GM23248 (cell line): ENCODE measurements around the gene ZFAND4.

Source experiments
- EZH2 ChIP-seq: fragments of 200-600 bp; sonication (generic); IDR thresholded peaks from 2 replicates; pipeline ENCODE4 v1.6.1; 2018; ENCODE audit warnings: antibody characterized with exemption, mild to moderate bottlenecking; ENCODE audit not compliant: insufficient read depth, poor library complexity, severe bottlenecking
- EZH2phosphoT487 ChIP-seq: fragments of 200-600 bp; sonication (generic); IDR thresholded peaks from 2 replicates; pipeline ENCODE4 v1.6.1; 2018; ENCODE audit warnings: antibody characterized with exemption, moderate library complexity, mild to moderate bottlenecking, low read depth; ENCODE audit not compliant: insufficient read depth

DNA sequence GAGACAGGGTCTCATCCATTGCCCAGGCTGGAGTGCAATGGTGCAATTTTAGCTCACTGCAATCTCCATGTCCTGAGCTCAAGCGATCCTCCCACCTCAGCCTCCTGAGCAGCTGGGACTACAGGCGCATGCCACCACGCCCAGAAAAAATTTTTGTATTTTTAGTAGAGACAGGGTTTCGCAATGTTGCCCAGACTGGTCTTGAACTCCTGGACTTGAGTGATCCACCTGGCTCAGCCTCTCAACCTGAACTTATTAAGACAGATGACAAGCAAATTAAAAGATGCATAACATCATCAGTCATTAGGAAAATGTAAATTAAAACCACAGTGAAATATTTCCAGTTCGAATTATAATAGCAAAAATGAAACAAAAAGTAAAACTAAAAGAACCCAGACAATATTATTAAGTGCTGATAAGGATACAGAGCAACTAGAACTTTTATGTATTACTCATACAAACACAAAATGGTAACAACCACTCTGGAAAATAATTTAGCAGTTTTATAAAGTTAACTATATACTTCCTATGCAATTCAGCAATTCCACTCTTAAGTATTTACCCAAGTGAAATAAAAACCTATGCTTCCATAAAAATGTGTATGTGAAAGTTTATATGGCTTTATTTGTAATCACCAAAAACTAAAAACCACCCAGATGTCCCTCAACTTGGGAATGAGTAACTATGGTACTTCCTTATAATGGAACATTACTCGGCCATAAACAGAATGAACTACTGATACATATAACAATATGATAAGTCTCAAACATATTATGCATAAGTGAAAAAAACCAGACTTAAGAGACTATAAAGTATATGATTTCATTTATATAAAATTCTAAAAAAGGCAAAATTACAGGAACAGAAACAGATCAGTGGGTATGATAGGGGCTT lies 15.3 kb downstream of the ZFAND4 start:
- TF ChIP-seq EZH2 (no peak), EZH2phosphoT487 (no peak)
